H1 (cell line): ENCODE results near the gene PLVAP. TPM values are rescaled to one million over a fixed set of nuclear protein-coding genes. Genes with fewer than 3 reads are reported as not detected.

Source experiments
- CTCF ChIA-PET: fragments of 300-600 bp; sonication (Branson Sonifier 250); formaldehyde crosslinking; loops from one replicate; lab custom pipeline; 2021; ENCODE audit not compliant: partially characterized antibody; lab: Charles Lee
- POLR2A ChIA-PET: fragments of 300-600 bp; sonication (Branson Sonifier 250); formaldehyde crosslinking; loops from one replicate; lab custom pipeline; 2021; ENCODE audit warnings: inconsistent platforms; ENCODE audit not compliant: partially characterized antibody; lab: Charles Lee
- DNase-seq, 2 experiments: peaks; one replicate each; pipeline versions ENCODE4 v3.0.0 to v3.0.0-alpha.2; 2010 to 2022; ENCODE audit warnings: low spot score in 2 of 2, low read depth in 1 of 2, mixed read lengths in 1 of 2
- FAIRE-seq: peaks from 2 replicates; lab custom pipeline; 2011; peaks lifted over from hg19 to GRCh38; lab: Jason Lieb, UNC
- H2AFZ ChIP-seq: 2 replicates; pipeline ENCODE4 v1.8.1; 2012; ENCODE audit warnings: low read length, inconsistent platforms
- H2AK5ac ChIP-seq: 2 replicates; pipeline ENCODE4 v1.6.1; 2013; ENCODE audit warnings: low read depth, low read length
- H2BK120ac ChIP-seq: replicated peaks from 2 replicates; pipeline ENCODE3; 2013; ENCODE audit warnings: low read depth, low read length, inconsistent platforms
- H2BK12ac ChIP-seq: 2 replicates; pipeline ENCODE4 v1.6.1; 2013; ENCODE audit warnings: low read depth, low read length
- H2BK15ac ChIP-seq: 2 replicates; pipeline ENCODE4 v1.6.1; 2013; ENCODE audit warnings: low read length
- H2BK20ac ChIP-seq: 2 replicates; pipeline ENCODE4 v1.6.1; 2013; ENCODE audit warnings: low read length
- H2BK5ac ChIP-seq: 2 replicates; pipeline ENCODE4 v1.6.1; 2013; ENCODE audit warnings: low read depth, low read length
- H3K14ac ChIP-seq: 2 replicates; pipeline ENCODE4 v1.6.1; 2013; ENCODE audit warnings: inconsistent platforms; ENCODE audit not compliant: insufficient read length
- H3K18ac ChIP-seq: 2 replicates; pipeline ENCODE4 v1.6.1; 2013; ENCODE audit warnings: low read length; ENCODE audit errors: extremely low read depth
- H3K23ac ChIP-seq: 2 replicates; pipeline ENCODE4 v1.6.1; 2013; ENCODE audit warnings: inconsistent platforms; ENCODE audit not compliant: insufficient read length
- H3K23me2 ChIP-seq: 2 replicates; pipeline ENCODE4 v1.6.1; 2013; ENCODE audit warnings: low read depth, low read length
- H3K27ac ChIP-seq: 2 replicates; pipeline ENCODE4 v1.6.1; 2011; ENCODE audit warnings: low read depth, low read length, inconsistent platforms
- H3K27me3 ChIP-seq, 4 experiments: replicated peaks in 1 of 4; 1 replicate in 1 of 4; 2 replicates in 3 of 4; pipeline versions ENCODE4 v1.6.1 to v1.8.1; 2011 to 2013; ENCODE audit warnings: low read length in 3 of 4, mild to moderate bottlenecking in 3 of 4, inconsistent platforms in 2 of 4, mixed read lengths in 2 of 4, moderate library complexity in 1 of 4; ENCODE audit not compliant: control insufficient read depth in 3 of 4, insufficient read depth in 3 of 4; ENCODE audit errors: extremely low read depth in 1 of 4
- H3K36me3 ChIP-seq, 4 experiments: 2 replicates each; pipeline versions ENCODE4 v1.6.1 to v1.8.1; 2011 to 2013; ENCODE audit warnings: mild to moderate bottlenecking in 4 of 4, low read length in 3 of 4, moderate library complexity in 2 of 4, control low read depth in 1 of 4, inconsistent platforms in 1 of 4; ENCODE audit not compliant: insufficient read depth in 4 of 4, control insufficient read depth in 2 of 4
- H3K4ac ChIP-seq: replicated peaks from 2 replicates; pipeline ENCODE3; 2013; ENCODE audit warnings: low read length, low read depth, mixed read lengths, inconsistent platforms; ENCODE audit not compliant: insufficient read length
- H3K4me1 ChIP-seq, 4 experiments: replicated peaks in 1 of 4; 1 replicate in 1 of 4; 2 replicates in 3 of 4; pipeline versions ENCODE4 v1.6.1 to v1.8.1; 2011 to 2013; ENCODE audit warnings: low read length in 3 of 4, inconsistent platforms in 2 of 4, mixed read lengths in 1 of 4; ENCODE audit not compliant: insufficient read depth in 4 of 4, control insufficient read depth in 3 of 4
- H3K4me2 ChIP-seq, 2 experiments: 2 replicates each; pipeline versions ENCODE4 v1.6.1 to v1.8.1; 2011 to 2013; ENCODE audit warnings: low read depth in 2 of 2, low read length in 2 of 2, control low read depth in 1 of 2, inconsistent platforms in 1 of 2, mild to moderate bottlenecking in 1 of 2; ENCODE audit not compliant: insufficient read depth in 1 of 2
- H3K4me3 ChIP-seq, 4 experiments: fragments of 200-600, 300-600 bp in 1 of 4; sonication (generic), shearing (Covaris generic), sonication (Bioruptor Twin) in 1 of 4; 2 replicates each; pipeline versions ENCODE4 v1.5.1 to v1.8.1; 2011 to 2016; ENCODE audit warnings: low read length in 4 of 4, low read depth in 3 of 4, control low read depth in 2 of 4, inconsistent platforms in 2 of 4, mild to moderate bottlenecking in 2 of 4, mixed read lengths in 1 of 4, moderate library complexity in 1 of 4; ENCODE audit not compliant: insufficient read depth in 2 of 4; ENCODE audit errors: extremely low read depth in 1 of 4
- H3K56ac ChIP-seq: replicated peaks from 2 replicates; pipeline ENCODE3; 2013; ENCODE audit warnings: low read depth, mild to moderate bottlenecking, mixed read lengths, low read length, inconsistent platforms; ENCODE audit not compliant: insufficient read length
- H3K79me1 ChIP-seq: 2 replicates; pipeline ENCODE4 v1.6.1; 2013; ENCODE audit warnings: low read depth, low read length, control low read depth
- H3K79me2 ChIP-seq, 2 experiments: 2 replicates each; pipeline versions ENCODE4 v1.6.1 to v1.8.1; 2012 to 2013; ENCODE audit warnings: low read length in 2 of 2, mild to moderate bottlenecking in 2 of 2, inconsistent platforms in 1 of 2; ENCODE audit not compliant: insufficient read depth in 2 of 2, control insufficient read depth in 1 of 2
- H3K9ac ChIP-seq, 4 experiments: replicated peaks in 1 of 4; 1 replicate in 1 of 4; 2 replicates in 3 of 4; pipeline versions ENCODE4 v1.6.1 to v1.8.1; 2011 to 2013; ENCODE audit warnings: low read depth in 3 of 4, low read length in 3 of 4, control low read depth in 2 of 4, mild to moderate bottlenecking in 2 of 4, moderate library complexity in 2 of 4, inconsistent platforms in 1 of 4; ENCODE audit errors: extremely low read depth in 1 of 4
- H3K9me3 ChIP-seq, 2 experiments: 2 replicates each; pipeline versions ENCODE4 v1.6.1 to v1.8.1; 2012 to 2013; ENCODE audit warnings: mild to moderate bottlenecking in 2 of 2, moderate library complexity in 2 of 2, control low read depth in 1 of 2, inconsistent platforms in 1 of 2, low read depth in 1 of 2, low read length in 1 of 2, mixed read lengths in 1 of 2; ENCODE audit not compliant: insufficient read depth in 2 of 2
- H4K20me1 ChIP-seq, 2 experiments: replicated peaks in 1 of 2; 2 replicates each; pipeline versions ENCODE3 to v1.8.1; 2011 to 2013; ENCODE audit warnings: inconsistent platforms in 2 of 2, low read length in 2 of 2, mild to moderate bottlenecking in 1 of 2; ENCODE audit not compliant: insufficient read depth in 2 of 2, control insufficient read depth in 1 of 2
- H4K5ac ChIP-seq: 2 replicates; pipeline ENCODE4 v1.6.1; 2013; ENCODE audit warnings: low read length, low read depth, mixed read lengths, inconsistent platforms; ENCODE audit not compliant: insufficient read length
- H4K8ac ChIP-seq: 2 replicates; pipeline ENCODE4 v1.8.0; 2013; ENCODE audit warnings: mild to moderate bottlenecking, moderate library complexity, low read length, inconsistent platforms; ENCODE audit not compliant: insufficient read depth; ENCODE audit errors: extremely low read depth
- H4K91ac ChIP-seq: replicated peaks from 2 replicates; pipeline ENCODE3; 2013; ENCODE audit warnings: low read length, mixed read lengths, inconsistent platforms; ENCODE audit not compliant: insufficient read length
- HDAC2 ChIP-seq, 2 experiments: fragments of 300-600 bp in 1 of 2; sonication (generic) in 1 of 2; IDR thresholded peaks; 2 replicates each; pipeline ENCODE4 v1.6.1; 2011 to 2012; ENCODE audit warnings: low read depth in 2 of 2, low read length in 2 of 2, mild to moderate bottlenecking in 2 of 2, moderate library complexity in 2 of 2, borderline replicate concordance in 1 of 2, inconsistent platforms in 1 of 2
- SIX5 ChIP-seq: IDR thresholded peaks from 2 replicates; pipeline ENCODE4 v1.6.1; 2011; ENCODE audit warnings: mild to moderate bottlenecking, low read depth, low read length
- WGBS, 2 experiments: shearing (Covaris generic) in 1 of 2; methylation state at CpG; one replicate each; pipeline versions ENCODE4 v1.1.6 to v1.1.7; 2013 to 2015; ENCODE audit warnings: low lambda C conversion rate in 2 of 2, mixed read lengths in 2 of 2, inconsistent platforms in 1 of 2, low coverage in 1 of 2, missing lambda C conversion rate in 1 of 2; ENCODE audit not compliant: insufficient replicate concordance in 2 of 2, insufficient coverage in 1 of 2, insufficient read length in 1 of 2; ENCODE audit errors: extremely low coverage in 1 of 2, missing lambda C conversion rate in 1 of 2; 5-methylcytosine and 5-hydroxymethylcytosine counted together
- polyA plus RNA-seq, 7 experiments: library from polyadenylated mRNA; depleted of rRNA in 3 of 7; stranded (reverse) in 5 of 7; unstranded in 2 of 7; fragments of >200 nt in 5 of 7; fragments of 200-250 nt in 2 of 7; gene quantifications; 1 replicate in 5 of 7; 2 replicates in 1 of 7; 4 replicates in 1 of 7; pipeline versions ENCODE4 v1.2.1 to v1.2.3, GENCODE V29; 2011 to 2013; ENCODE audit warnings: missing spikeins in 2 of 7, mixed read lengths in 2 of 7
- total RNA-seq: library from RNA; stranded (reverse); fragmentation: NEBNext Ultra II Directional; extraction: Animal tissue kit (Norgen Biotek cat#: 25700); gene quantifications from 2 replicates; pipeline ENCODE4 v1.2.1, GENCODE V29; 2021

The PLVAP gene
- total and polyA plus RNA-seq, 2 of the 8 experiments (the other 6 are each of a cell fraction or from before 2014, with no cell fraction given): 0.32 TPM; not detected in 1

- POLR2A ChIA-PET: interaction anchor here (1.1 to 18.5 kb wide), 5 partner anchors 13 to 89 kb away, joined by 3 to 329 read pairs (median 5); partner anchors contain the start of genes ANO8, BABAM1 and USE1
- Histone ChIP-seq H3K27me3 (no peaks in the 10 kb centered on the region), H3K4me3 (peak overlapping the region in 1 of 4 experiments; percentile 47; a peak in 2 of 8 replicates), H2BK5ac (no peak overlapping the region), H2BK12ac (no peak overlapping the region), H3K23me2 (peaks cover 7% of the 10 kb centered on the region), H4K8ac (no peak overlapping the region), H2AFZ (no peak overlapping the region), H2BK120ac (no peak overlapping the region), H2AK5ac (0 out of 2 replicates have a peak overlapping the region, but pooled peaks have one; percentile 53), H3K27ac (no peak overlapping the region), H3K23ac (no peak overlapping the region), H3K79me1 (peaks cover 4% of the 10 kb centered on the region), H3K4me2 (peak overlapping the region; percentile 57 to 82), H3K18ac (peak overlapping the region; percentile 91), H3K79me2 (peaks cover 0 to 4% of the 10 kb centered on the region in 2 experiments; a peak in 1 of 4 replicates), H3K14ac (no peak overlapping the region), H3K4me1 (peaks cover 12 to 21% (median 14%) of the 10 kb centered on the region in 4 experiments), H4K91ac (no peak overlapping the region), H2BK15ac (peak overlapping the region; percentile 81; the same call in 1 of the 2 replicates), H3K9me3 (no peaks in the 10 kb centered on the region), H3K9ac (no peak overlapping the region), H4K20me1 (peaks cover 1 to 8% of the 10 kb centered on the region in 2 experiments), H3K56ac (no peak overlapping the region), H2BK20ac (no peak overlapping the region), H3K4ac (no peak overlapping the region), H4K5ac (no peak overlapping the region), H3K36me3 (peaks cover 0 to 9% (median 0%) of the 10 kb centered on the region in 4 experiments; a peak in 2 of 8 replicates)
- FAIRE-seq (no peak), DNase-seq (no peak)
- TF ChIP-seq SIX5 (no peak), HDAC2 (IDR thresholded peaks at IDR 0.05; ENCODE audit: borderline replicate concordance in 1 of 2, low read depth in 2 of 2, low read length in 2 of 2) (no peak)
- 78% methylated on average over 8 of the region's 12 CpGs; no CpG with 5 or more reads in 1 of the 2 experiments for WGBS, 2 experiments
- CTCF ChIA-PET: interaction anchor here (0.6 to 3.0 kb wide), 10 partner anchors 12 to 775 kb away, joined by 3 to 29 read pairs (median 3); no protein-coding TSS in a partner anchor
These were observed 73.2 kb downstream of the PLVAP start for GRCh38 chr19:17303940-17304267.
